ENCODE measurements around the gene ADCY9.

ADCY9 gene

GRCh38 chr16:4071686-4072561 lies 44.3 kb downstream of the ADCY9 start:
- H3K4me1 ChIP-seq (ENCODE audit: control insufficient read depth, insufficient read depth, low read length), result no peaks in the 10 kb centered on the region
- no peaks in the 10 kb centered on the region for H3K27me3 ChIP-seq (ENCODE audit: control insufficient read depth, insufficient read depth, low read length, poor library complexity, severe bottlenecking)
- no peaks in the 10 kb centered on the region for H3K36me3 ChIP-seq (ENCODE audit: control insufficient read depth, insufficient read depth, low read length)
- no peak overlapping the region for H3K27ac ChIP-seq (ENCODE audit: insufficient read depth, low read depth, low read length, poor library complexity, severe bottlenecking)
- WGBS, 2 experiments, result 77 to 78% methylated on average over 21 to 22 of the region's 22 CpGs
- H3K4me3 ChIP-seq (ENCODE audit: insufficient read depth, low read depth, low read length), result no peak overlapping the region
- no peaks in the 10 kb centered on the region for H3K9me3 ChIP-seq (ENCODE audit: control insufficient read depth, low read length)

GRCh38 chr16:4070936-4071335 lies 45.3 kb downstream of the ADCY9 start:
- no peak overlapping the region for H3K4me3 ChIP-seq (ENCODE audit: insufficient read depth, low read depth, low read length)

GRCh38 chr16:4067262-4068001 lies 48.8 kb downstream of the ADCY9 start:
- H3K36me3 ChIP-seq (ENCODE audit: control insufficient read depth, insufficient read depth, low read length), result no peaks in the 10 kb centered on the region
- no peaks in the 10 kb centered on the region for H3K27me3 ChIP-seq (ENCODE audit: control insufficient read depth, insufficient read depth, low read length, poor library complexity, severe bottlenecking)
- 81 to 85% methylated on average over 5 of the region's 6 CpGs for WGBS, 2 experiments
- no peaks in the 10 kb centered on the region for H3K4me1 ChIP-seq (ENCODE audit: control insufficient read depth, insufficient read depth, low read length)
- H3K4me3 ChIP-seq (ENCODE audit: insufficient read depth, low read depth, low read length), result no peak overlapping the region
- no peaks in the 10 kb centered on the region for H3K9me3 ChIP-seq (ENCODE audit: control insufficient read depth, low read length)
- no peak overlapping the region for H3K27ac ChIP-seq (ENCODE audit: insufficient read depth, low read depth, low read length, poor library complexity, severe bottlenecking)

More at GRCh38 chr16:4070936-4071335, 45.3 kb downstream of the ADCY9 start:
- H3K36me3 ChIP-seq (ENCODE audit: control insufficient read depth, insufficient read depth, low read length), result no peaks in the 10 kb centered on the region
- H3K27me3 ChIP-seq (ENCODE audit: control insufficient read depth, insufficient read depth, low read length, poor library complexity, severe bottlenecking), result no peaks in the 10 kb centered on the region
- H3K9me3 ChIP-seq (ENCODE audit: control insufficient read depth, low read length), result no peaks in the 10 kb centered on the region
- 93 to 97% methylated on average over 9 to 10 of the region's 10 CpGs for WGBS, 2 experiments
- H3K4me1 ChIP-seq (ENCODE audit: control insufficient read depth, insufficient read depth, low read length), result no peaks in the 10 kb centered on the region
- H3K27ac ChIP-seq (ENCODE audit: insufficient read depth, low read depth, low read length, poor library complexity, severe bottlenecking), result no peak overlapping the region

- 94 to 95% methylated on average over 11 of the region's 11 CpGs for WGBS, 2 experiments
- Histone ChIP-seq H3K4me3 (ENCODE audit: insufficient read depth, low read depth, low read length) (no peak overlapping the region), H3K9me3 (ENCODE audit: control insufficient read depth, low read length) (no peaks in the 10 kb centered on the region), H3K27me3 (ENCODE audit: control insufficient read depth, insufficient read depth, low read length, poor library complexity, severe bottlenecking) (no peaks in the 10 kb centered on the region), H3K4me1 (ENCODE audit: control insufficient read depth, insufficient read depth, low read length) (no peaks in the 10 kb centered on the region), H3K36me3 (ENCODE audit: control insufficient read depth, insufficient read depth, low read length) (no peaks in the 10 kb centered on the region), H3K27ac (ENCODE audit: insufficient read depth, low read depth, low read length, poor library complexity, severe bottlenecking) (no peak overlapping the region)
These were observed 51.3 kb downstream of the ADCY9 start for GRCh38 chr16:4064950-4065352.

- Histone ChIP-seq H3K9me3 (ENCODE audit: control insufficient read depth, low read length) (no peaks in the 10 kb centered on the region), H3K4me1 (ENCODE audit: control insufficient read depth, insufficient read depth, low read length) (no peaks in the 10 kb centered on the region), H3K4me3 (ENCODE audit: insufficient read depth, low read depth, low read length) (no peak overlapping the region), H3K36me3 (ENCODE audit: control insufficient read depth, insufficient read depth, low read length) (no peaks in the 10 kb centered on the region), H3K27ac (ENCODE audit: insufficient read depth, low read depth, low read length, poor library complexity, severe bottlenecking) (no peak overlapping the region), H3K27me3 (ENCODE audit: control insufficient read depth, insufficient read depth, low read length, poor library complexity, severe bottlenecking) (no peaks in the 10 kb centered on the region)
These were observed 53.9 kb downstream of the ADCY9 start for GRCh38 chr16:4062212-4062802.

GRCh38 chr16:4060823-4061222 lies 55.4 kb downstream of the ADCY9 start:
- Histone ChIP-seq H3K4me1 (ENCODE audit: control insufficient read depth, insufficient read depth, low read length) (no peaks in the 10 kb centered on the region), H3K27me3 (ENCODE audit: control insufficient read depth, insufficient read depth, low read length, poor library complexity, severe bottlenecking) (no peaks in the 10 kb centered on the region), H3K4me3 (ENCODE audit: insufficient read depth, low read depth, low read length) (no peak overlapping the region), H3K27ac (ENCODE audit: insufficient read depth, low read depth, low read length, poor library complexity, severe bottlenecking) (no peak overlapping the region), H3K36me3 (ENCODE audit: control insufficient read depth, insufficient read depth, low read length) (no peaks in the 10 kb centered on the region), H3K9me3 (ENCODE audit: control insufficient read depth, low read length) (no peaks in the 10 kb centered on the region)

- H3K4me1 ChIP-seq (ENCODE audit: control insufficient read depth, insufficient read depth, low read length), result no peaks in the 10 kb centered on the region
- 67% methylated on average over 7 of the region's 7 CpGs for WGBS, 2 experiments
- H3K27me3 ChIP-seq (ENCODE audit: control insufficient read depth, insufficient read depth, low read length, poor library complexity, severe bottlenecking), result no peaks in the 10 kb centered on the region
- H3K36me3 ChIP-seq (ENCODE audit: control insufficient read depth, insufficient read depth, low read length), result no peaks in the 10 kb centered on the region
- no peaks in the 10 kb centered on the region for H3K9me3 ChIP-seq (ENCODE audit: control insufficient read depth, low read length)
- H3K27ac ChIP-seq (ENCODE audit: insufficient read depth, low read depth, low read length, poor library complexity, severe bottlenecking), result no peak overlapping the region
- no peak overlapping the region for H3K4me3 ChIP-seq (ENCODE audit: insufficient read depth, low read depth, low read length)
These were observed 56.2 kb downstream of the ADCY9 start for GRCh38 chr16:4060009-4060408.

GRCh38 chr16:4058386-4058785 lies 57.9 kb downstream of the ADCY9 start:
- WGBS, 2 experiments, result 87 to 91% methylated on average over 6 of the region's 6 CpGs
- no peaks in the 10 kb centered on the region for H3K9me3 ChIP-seq (ENCODE audit: control insufficient read depth, low read length)

GRCh38 chr16:4057439-4057877 lies 58.8 kb downstream of the ADCY9 start:
- H3K36me3 ChIP-seq (ENCODE audit: control insufficient read depth, insufficient read depth, low read length), result no peaks in the 10 kb centered on the region
- no peaks in the 10 kb centered on the region for H3K27me3 ChIP-seq (ENCODE audit: control insufficient read depth, insufficient read depth, low read length, poor library complexity, severe bottlenecking)
- no peak overlapping the region for H3K27ac ChIP-seq (ENCODE audit: insufficient read depth, low read depth, low read length, poor library complexity, severe bottlenecking)
- H3K4me3 ChIP-seq (ENCODE audit: insufficient read depth, low read depth, low read length), result no peak overlapping the region
- H3K4me1 ChIP-seq (ENCODE audit: control insufficient read depth, insufficient read depth, low read length), result peaks cover 4% of the 10 kb centered on the region
- WGBS, 2 experiments, result 91% methylated on average over 17 of the region's 17 CpGs
- no peaks in the 10 kb centered on the region for H3K9me3 ChIP-seq (ENCODE audit: control insufficient read depth, low read length)

More at GRCh38 chr16:4058386-4058785, 57.9 kb downstream of the ADCY9 start:
- Histone ChIP-seq H3K27ac (ENCODE audit: insufficient read depth, low read depth, low read length, poor library complexity, severe bottlenecking) (no peak overlapping the region), H3K36me3 (ENCODE audit: control insufficient read depth, insufficient read depth, low read length) (no peaks in the 10 kb centered on the region), H3K27me3 (ENCODE audit: control insufficient read depth, insufficient read depth, low read length, poor library complexity, severe bottlenecking) (no peaks in the 10 kb centered on the region), H3K4me1 (ENCODE audit: control insufficient read depth, insufficient read depth, low read length) (peaks cover 3% of the 10 kb centered on the region), H3K4me3 (ENCODE audit: insufficient read depth, low read depth, low read length) (no peak overlapping the region)
